Gastrocnemius medialis (tissue), 4 donors: ENCODE data around the gene KCNH2.

Experiments
- POLR2A ChIP-seq, 2 donors: fragments of 450-650 bp; IDR thresholded peaks; one replicate each; pipeline ENCODE4 v1.6.1; 2017; ENCODE audit warnings: antibody characterized with exemption in 2 of 2, mild to moderate bottlenecking in 2 of 2, moderate library complexity in 2 of 2
- TF ChIP-seq, protein P1 (sequence below), 5 experiments: fragments of 450-650 bp in 3 of 5; fragments of 200-600 bp in 2 of 5; sonication (generic) in 2 of 5; IDR thresholded peaks in 4 of 5; conservative IDR thresholded peaks in 1 of 5; 1 replicate in 4 of 5; 2 replicates in 1 of 5; pipeline ENCODE4 v1.5.1; 2016 to 2019; ENCODE audit warnings: antibody characterized with exemption in 5 of 5, mild to moderate bottlenecking in 3 of 5, moderate library complexity in 3 of 5

DNA sequence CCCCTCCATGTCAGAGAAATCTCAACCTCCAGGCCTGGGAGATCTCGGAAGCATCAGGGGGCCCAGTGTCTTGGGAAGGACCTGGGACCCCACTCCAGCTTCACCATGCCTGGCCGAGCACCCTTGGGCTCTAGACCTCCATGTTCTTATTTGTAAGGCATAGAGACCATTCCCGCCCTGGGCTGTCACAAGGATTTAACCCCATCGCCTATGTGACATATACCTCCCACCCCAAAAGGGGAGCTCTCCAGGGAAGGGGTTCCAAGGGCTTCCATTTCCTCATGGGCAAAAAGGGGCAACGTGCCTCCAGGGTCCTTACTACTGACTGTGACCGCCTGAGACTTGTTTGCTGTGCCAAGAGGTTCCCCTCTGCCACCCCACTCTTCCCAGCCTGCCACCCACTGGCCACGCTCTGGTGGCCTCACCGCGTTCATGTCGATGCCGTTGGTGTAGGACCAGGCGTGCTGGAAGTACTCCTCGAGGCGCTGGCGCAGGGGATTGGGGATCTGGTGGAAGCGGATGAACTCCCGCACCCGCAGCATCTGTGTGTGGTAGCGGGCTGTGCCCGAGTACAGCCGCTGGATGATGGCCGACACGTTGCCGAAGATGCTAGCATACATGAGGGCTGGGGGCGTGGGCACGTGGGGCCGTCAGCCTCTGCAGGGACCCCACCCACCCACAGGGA is 27.5 kb downstream of the KCNH2 start:
- TF ChIP-seq, protein P1, sequence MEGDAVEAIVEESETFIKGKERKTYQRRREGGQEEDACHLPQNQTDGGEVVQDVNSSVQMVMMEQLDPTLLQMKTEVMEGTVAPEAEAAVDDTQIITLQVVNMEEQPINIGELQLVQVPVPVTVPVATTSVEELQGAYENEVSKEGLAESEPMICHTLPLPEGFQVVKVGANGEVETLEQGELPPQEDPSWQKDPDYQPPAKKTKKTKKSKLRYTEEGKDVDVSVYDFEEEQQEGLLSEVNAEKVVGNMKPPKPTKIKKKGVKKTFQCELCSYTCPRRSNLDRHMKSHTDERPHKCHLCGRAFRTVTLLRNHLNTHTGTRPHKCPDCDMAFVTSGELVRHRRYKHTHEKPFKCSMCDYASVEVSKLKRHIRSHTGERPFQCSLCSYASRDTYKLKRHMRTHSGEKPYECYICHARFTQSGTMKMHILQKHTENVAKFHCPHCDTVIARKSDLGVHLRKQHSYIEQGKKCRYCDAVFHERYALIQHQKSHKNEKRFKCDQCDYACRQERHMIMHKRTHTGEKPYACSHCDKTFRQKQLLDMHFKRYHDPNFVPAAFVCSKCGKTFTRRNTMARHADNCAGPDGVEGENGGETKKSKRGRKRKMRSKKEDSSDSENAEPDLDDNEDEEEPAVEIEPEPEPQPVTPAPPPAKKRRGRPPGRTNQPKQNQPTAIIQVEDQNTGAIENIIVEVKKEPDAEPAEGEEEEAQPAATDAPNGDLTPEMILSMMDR (IDR thresholded peaks at IDR 0.05 in 4 of 5, conservative IDR thresholded peaks at IDR 0.05 in 1 of 5): no peak
- no peak for TF ChIP-seq POLR2A (IDR thresholded peaks at IDR 0.05)
